DMS153 treated with DMSO at 0.1 percent for 48 hours (cell line): ENCODE measurements around the gene PUSL1.

Experiments used
- DNase-seq: peaks from one replicate; lab custom pipeline; 2025; ENCODE audit not compliant: unreplicated experiment; lab: John Stamatoyannopoulos, UW

The PUSL1 gene

DNA sequence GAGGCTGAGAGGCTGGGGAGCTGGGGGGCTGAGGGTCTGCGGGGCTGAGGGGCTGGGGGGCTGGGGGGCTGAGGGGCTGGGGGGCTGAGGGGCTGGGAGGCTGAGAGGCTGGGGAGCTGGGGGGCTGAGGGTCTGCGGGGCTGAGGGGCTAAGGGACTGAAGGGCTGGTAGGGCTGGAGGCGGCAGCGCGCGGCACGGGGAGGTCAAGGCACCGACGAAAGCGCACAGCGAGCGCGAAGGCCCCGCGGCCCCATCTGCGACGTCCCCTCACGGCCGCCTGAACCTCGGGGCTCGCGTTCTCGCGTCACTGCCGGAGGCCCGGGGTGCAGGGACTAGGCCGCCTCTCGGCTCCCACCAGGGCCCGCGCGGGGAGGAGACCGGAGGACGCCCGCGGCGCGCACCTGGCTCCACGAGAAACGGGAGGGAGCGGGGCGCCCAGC, 15.7 kb downstream of the PUSL1 start:
- no peak for DNase-seq

GRCh38 chr1:1324524-1325287, 16.3 kb downstream of the PUSL1 start, which contains the start of the genes CPTP and INTS11:
TSS of gene CPTP (plus strand) at chr1:1324802. CDS start at chr1:1326911, 2,109 bp downstream.
TSS of gene INTS11 (minus strand) at chr1:1324660. CDS start at chr1:1324608, 52 bp downstream.
- DNase-seq, result peak; percentile 95

GRCh38 chr1:1325288-1326074, 17.1 kb downstream of the PUSL1 start:
- no peak for DNase-seq

DNA sequence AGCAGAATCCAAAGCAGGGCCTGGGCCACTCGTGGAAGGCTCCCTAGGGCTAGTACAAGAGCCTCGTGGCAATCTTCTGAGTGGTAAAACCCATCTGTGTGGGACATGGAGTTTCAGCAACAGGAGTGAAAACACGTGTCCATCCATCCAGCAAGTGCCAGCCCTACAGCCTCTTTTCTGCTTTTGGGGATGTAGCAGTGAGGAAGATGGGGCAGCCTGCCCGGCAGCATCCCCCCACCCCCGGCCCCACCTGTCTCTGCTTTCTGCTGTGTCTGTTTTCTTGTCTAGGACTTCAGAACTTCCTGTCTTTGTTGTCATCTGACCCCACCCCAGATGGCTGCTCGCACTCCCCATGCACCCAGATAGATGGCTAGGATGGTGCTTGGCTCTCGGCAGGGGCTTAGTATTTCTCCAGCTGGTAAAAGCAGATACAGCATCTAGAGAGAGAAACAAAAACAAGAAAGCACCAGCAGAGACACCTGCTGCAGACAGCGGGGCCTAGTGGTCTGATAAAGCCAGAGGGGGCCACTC, 17.7 kb downstream of the PUSL1 start:
- no peak for DNase-seq

DNA sequence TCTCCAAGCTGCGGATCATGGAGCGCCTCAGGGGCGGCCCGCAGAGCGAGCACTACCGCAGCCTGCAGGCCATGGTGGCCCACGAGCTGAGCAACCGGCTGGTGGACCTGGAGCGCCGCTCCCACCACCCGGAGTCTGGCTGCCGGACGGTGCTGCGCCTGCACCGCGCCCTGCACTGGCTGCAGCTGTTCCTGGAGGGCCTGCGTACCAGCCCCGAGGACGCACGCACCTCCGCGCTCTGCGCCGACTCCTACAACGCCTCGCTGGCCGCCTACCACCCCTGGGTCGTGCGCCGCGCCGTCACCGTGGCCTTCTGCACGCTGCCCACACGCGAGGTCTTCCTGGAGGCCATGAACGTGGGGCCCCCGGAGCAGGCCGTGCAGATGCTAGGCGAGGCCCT, 18.9 kb downstream of the PUSL1 start:
- DNase-seq, result no peak

DNA sequence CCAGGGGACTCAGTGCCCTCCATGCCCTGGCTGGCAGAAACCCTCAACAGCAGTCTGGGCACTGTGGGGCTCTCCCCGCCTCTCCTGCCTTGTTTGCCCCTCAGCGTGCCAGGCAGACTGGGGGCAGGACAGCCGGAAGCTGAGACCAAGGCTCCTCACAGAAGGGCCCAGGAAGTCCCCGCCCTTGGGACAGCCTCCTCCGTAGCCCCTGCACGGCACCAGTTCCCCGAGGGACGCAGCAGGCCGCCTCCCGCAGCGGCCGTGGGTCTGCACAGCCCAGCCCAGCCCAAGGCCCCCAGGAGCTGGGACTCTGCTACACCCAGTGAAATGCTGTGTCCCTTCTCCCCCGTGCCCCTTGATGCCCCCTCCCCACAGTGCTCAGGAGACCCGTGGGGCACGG, 19.9 kb downstream of the PUSL1 start:
- no peak for DNase-seq

DNA sequence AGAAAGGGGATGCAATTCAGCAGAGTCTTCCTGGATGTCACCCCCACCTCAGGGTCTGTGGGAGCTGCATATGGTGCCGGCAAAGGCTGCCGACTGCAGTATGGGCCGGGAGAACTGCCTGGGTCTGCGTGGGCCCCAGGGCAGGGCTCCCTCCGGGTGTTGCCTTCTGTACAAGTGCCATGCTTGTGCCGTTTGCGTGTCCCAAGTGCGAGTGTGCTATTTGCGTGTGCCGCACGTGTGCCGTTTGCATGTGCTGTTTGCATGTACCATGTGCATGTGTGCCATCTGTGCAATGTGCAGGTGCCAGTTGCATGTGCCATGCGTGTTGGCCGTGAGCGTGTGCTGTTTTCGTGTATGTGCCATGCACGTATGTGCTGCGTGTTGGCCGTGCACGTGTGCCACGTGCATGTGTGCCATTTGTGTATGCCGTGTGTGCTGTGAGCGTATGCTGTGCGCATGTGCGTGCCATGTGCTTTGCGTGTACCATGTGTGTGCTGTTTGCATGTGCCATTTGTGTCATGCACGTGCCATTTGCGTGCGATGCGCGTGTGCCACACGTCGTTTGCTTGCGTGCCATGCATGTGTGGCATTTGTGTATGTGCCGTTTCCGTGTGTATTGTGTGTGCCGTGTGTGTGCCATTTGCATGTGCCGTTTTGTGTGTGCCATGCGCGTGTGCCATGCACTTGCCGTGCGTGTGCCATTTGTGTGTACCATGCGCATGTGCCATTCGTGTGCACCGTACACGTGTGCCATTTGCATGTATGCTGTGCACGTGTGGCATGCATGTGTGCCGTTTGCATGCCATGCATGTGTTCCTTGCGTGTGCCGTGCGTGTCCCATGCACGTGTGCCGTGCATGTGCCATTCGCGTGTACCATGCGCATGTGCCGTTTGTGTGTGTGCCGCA, 21.2 kb downstream of the PUSL1 start:
- DNase-seq, result no peak

DNA sequence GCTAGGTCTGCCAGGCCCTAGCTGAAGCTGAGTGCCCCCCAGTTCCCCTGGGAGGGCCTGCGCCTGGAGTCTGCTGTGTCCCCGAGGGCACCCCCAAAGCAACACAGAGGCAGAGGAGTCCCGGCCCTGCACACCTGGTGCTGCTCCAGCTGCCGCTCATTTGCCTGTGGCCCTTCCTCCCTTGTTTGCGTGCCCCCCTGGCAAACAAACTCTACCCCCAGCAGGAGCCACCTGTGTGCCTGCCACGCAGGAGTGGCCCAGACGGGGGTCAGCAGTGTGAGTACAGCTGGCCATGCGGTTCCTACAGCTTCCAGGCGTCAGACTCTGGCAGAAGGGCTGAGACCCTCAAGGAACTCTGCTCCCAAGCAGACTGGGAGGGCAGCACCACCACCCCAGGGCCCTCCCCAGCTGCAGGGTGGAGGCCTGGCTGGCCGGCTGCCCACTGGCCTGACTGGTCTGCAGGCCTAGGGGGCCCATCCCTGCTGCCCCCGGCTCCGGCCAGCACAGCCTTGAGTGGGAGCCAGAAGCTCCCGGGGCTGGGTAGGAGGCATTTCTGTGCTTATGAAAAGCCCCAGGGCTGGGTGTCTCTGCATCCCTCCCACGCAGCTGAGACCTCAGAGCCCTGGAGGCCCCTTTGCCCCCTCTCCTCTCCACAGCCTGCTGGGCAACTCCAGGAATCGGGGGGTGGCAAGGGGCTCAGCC, 22.1 kb downstream of the PUSL1 start:
- DNase-seq, result no peak

GRCh38 chr1:1331068-1331965, 22.9 kb downstream of the PUSL1 start, which contains the start of gene TAS1R3:
TSS of gene TAS1R3 (plus strand) at chr1:1331280. CDS start at chr1:1331346, 66 bp downstream.
- no peak for DNase-seq

- DNase-seq, result no peak
Observed at GRCh38 chr1:1332031-1332755, 23.8 kb downstream of the PUSL1 start.

DNA sequence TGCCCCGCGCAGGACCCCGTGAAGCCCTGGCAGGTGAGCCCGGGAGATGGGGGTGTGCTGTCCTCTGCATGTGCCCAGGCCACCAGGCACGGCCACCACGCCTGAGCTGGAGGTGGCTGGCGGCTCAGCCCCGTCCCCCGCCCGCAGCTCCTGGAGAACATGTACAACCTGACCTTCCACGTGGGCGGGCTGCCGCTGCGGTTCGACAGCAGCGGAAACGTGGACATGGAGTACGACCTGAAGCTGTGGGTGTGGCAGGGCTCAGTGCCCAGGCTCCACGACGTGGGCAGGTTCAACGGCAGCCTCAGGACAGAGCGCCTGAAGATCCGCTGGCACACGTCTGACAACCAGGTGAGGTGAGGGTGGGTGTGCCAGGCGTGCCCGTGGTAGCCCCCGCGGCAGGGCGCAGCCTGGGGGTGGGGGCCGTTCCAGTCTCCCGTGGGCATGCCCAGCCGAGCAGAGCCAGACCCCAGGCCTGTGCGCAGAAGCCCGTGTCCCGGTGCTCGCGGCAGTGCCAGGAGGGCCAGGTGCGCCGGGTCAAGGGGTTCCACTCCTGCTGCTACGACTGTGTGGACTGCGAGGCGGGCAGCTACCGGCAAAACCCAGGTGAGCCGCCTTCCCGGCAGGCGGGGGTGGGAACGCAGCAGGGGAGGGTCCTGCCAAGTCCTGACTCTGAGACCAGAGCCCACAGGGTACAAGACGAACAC, 24.5 kb downstream of the PUSL1 start:
- DNase-seq, result no peak

DNA sequence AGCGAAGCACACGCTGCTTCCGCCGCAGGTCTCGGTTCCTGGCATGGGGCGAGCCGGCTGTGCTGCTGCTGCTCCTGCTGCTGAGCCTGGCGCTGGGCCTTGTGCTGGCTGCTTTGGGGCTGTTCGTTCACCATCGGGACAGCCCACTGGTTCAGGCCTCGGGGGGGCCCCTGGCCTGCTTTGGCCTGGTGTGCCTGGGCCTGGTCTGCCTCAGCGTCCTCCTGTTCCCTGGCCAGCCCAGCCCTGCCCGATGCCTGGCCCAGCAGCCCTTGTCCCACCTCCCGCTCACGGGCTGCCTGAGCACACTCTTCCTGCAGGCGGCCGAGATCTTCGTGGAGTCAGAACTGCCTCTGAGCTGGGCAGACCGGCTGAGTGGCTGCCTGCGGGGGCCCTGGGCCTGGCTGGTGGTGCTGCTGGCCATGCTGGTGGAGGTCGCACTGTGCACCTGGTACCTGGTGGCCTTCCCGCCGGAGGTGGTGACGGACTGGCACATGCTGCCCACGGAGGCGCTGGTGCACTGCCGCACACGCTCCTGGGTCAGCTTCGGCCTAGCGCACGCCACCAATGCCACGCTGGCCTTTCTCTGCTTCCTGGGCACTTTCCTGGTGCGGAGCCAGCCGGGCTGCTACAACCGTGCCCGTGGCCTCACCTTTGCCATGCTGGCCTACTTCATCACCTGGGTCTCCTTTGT, 25.3 kb downstream of the PUSL1 start:
- no peak for DNase-seq

DNA sequence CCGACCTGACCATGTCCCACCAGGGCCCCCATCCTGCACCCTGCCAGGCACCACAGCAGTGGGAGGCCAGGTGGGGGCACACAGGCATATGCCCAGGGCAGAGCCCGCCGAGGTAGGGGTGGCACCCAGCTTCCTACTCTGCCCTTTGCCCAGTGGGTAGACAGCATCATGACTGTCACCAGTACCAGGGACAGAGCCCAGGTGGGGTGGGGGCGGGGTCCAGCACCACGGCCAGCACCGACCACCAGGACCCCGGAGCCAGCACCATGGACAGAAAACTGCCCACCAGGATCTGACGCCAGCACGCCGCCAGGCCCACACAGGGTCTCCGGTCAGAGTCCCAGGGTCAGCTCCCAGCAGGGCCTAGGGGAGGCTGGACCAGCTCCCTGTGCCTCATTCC, 26.4 kb downstream of the PUSL1 start:
- no peak for DNase-seq

DNA sequence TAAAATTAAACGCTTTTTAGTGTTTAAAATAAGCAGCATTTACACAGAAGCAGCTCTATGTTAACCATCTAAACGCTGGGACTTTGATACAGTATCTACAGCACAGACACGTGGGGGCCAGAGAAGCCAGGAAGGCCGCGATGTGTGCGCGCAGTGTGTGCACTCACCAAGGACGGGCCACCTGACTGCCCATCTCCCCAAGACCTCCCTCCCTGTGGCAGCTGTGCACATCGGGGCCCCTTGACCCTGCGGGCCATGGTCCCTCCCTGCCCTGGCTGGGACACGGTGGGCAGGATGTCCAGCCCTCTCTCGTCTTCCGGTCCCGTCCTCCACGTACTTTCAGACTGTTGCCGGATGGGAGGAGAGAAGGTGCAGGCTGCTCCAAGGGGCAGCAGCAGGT, 26.9 kb downstream of the PUSL1 start:
- DNase-seq, result no peak

DNA sequence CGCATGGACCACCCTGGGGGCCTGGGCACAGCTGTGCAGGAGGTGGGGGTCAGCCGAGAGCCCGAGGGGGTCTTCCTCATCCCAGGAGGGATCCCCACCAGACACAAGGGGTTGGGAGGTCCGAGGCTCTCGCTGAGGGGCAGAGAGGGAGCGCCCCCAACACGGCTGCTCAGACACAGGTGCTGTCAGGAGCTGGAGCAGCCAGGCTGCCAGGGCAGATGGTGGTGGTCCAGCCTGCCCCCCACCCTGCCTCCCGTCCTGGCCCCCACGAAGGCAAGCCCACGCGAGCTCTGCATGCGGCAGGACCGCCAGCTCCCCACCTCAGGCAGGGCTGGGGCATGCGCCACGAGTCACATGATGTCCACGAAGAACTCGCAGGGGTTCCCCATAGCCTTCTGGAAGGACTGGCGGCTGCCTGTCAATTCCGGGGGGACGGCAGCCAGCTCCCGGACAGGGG, 27.4 kb downstream of the PUSL1 start:
- no peak for DNase-seq

DNA sequence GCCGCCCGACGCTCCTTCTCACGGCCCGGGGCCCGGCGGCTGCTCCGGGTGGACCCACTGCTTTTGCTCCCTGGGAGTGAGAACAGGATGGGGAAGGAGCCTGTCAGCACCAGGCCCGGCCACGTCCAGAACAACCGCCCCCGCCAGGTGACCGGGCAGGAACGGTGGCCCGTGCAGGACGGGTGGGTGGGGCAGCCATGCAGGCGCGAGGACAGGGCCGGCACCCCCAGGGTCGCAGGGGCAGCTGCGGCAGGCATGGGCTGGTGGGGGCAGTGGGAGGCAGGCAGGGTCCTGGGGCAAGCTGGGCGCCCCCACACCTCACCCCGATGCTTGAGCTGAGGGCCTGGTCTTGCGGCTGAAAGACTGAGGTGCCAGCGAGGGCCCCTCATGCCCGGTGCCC, 28.0 kb downstream of the PUSL1 start:
- no peak for DNase-seq
